Neural progenitor cell (in vitro differentiated cells): ENCODE measurements around the gene ZNF423.

Experiments
- EZH2 ChIP-seq: fragments of 200-600 bp; sonication (generic); IDR thresholded peaks from 2 replicates; pipeline ENCODE4 v1.6.1; 2017; ENCODE audit warnings: antibody characterized with exemption, mild to moderate bottlenecking, moderate library complexity
- EZH2phosphoT487 ChIP-seq: fragments of 200-600 bp; sonication (generic); IDR thresholded peaks from 2 replicates; pipeline ENCODE4 v1.6.1; 2017; ENCODE audit warnings: antibody characterized with exemption
- TF ChIP-seq, protein P1 (sequence below): fragments of 200-600 bp; sonication (generic); IDR thresholded peaks from 2 replicates; pipeline ENCODE4 v1.5.1; 2017; ENCODE audit warnings: antibody characterized with exemption, mild to moderate bottlenecking

DNA sequence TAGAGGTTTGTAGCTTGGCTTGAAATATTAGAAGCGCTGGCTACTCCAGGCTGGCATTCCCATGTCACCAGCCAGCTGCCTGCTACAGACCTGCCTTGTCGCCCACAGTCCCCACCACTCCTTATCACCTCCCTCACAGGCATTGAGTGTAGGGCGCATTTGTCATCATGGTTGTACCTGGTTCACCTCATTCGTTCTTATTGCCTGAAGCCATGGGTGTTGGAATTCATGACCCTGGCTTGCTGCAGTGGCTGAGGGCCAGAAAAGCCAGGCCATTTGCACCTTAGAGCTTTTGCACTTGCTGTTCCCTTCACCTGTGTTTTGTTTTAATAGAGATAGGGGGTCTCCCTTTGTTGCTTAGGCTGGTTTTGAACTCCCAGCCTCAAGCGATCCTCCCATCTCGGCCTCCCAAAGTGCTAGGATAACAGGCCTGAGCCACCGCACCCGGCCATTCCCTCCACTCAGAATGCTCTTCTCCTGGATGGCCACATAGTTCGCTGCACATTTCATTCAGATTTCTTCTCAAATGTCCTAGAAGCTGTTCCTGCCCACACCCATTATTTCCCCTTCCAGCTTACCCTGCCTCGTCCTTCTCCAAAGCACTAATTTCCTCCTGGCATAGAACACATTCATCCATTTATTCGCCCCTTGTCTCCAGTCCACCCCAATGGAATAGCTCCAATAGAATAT lies 384.7 kb downstream of the ZNF423 start:
- TF ChIP-seq EZH2 (no peak), EZH2phosphoT487 (no peak)
- TF ChIP-seq, protein P1, sequence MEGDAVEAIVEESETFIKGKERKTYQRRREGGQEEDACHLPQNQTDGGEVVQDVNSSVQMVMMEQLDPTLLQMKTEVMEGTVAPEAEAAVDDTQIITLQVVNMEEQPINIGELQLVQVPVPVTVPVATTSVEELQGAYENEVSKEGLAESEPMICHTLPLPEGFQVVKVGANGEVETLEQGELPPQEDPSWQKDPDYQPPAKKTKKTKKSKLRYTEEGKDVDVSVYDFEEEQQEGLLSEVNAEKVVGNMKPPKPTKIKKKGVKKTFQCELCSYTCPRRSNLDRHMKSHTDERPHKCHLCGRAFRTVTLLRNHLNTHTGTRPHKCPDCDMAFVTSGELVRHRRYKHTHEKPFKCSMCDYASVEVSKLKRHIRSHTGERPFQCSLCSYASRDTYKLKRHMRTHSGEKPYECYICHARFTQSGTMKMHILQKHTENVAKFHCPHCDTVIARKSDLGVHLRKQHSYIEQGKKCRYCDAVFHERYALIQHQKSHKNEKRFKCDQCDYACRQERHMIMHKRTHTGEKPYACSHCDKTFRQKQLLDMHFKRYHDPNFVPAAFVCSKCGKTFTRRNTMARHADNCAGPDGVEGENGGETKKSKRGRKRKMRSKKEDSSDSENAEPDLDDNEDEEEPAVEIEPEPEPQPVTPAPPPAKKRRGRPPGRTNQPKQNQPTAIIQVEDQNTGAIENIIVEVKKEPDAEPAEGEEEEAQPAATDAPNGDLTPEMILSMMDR, result no peak
